Measurements from ENCODE around the gene JAM3.
"Not testable (repeated sequence)": the region's sequence is repeated elsewhere in the genome, so short reads cannot be mapped to it uniquely, and the experiment has no call there.

GRCh38 chr11:134092006-134092405 lies 23.1 kb downstream of the JAM3 start:
- not testable (repeated sequence) for TF ChIP-seq CREB5 (CRISPR knock-in tag; IDR thresholded peaks at IDR 0.05; ENCODE audit: low read depth); ESRRG (CRISPR knock-in tag; IDR thresholded peaks at IDR 0.05); ZNF70 (CRISPR knock-in tag; IDR thresholded peaks at IDR 0.05); ZFP3 (CRISPR knock-in tag; IDR thresholded peaks at IDR 0.05); ZC3H10 (CRISPR knock-in tag; IDR thresholded peaks at IDR 0.05)
